NCI-H2081 (cell line): ENCODE data around the gene MIXL1.
"Not testable (repeated sequence)": the region's sequence is repeated elsewhere in the genome, so short reads cannot be mapped to it uniquely, and the experiment has no call there.

ENCODE experiments used
- DNase-seq, 2 experiments: peaks; one replicate each; lab custom pipeline; 2025; lab: John Stamatoyannopoulos, UW

The MIXL1 gene

GRCh38 chr1:226223157-226223785, at the start of gene MIXL1:
TSS of gene MIXL1 (plus strand) at chr1:226223664. CDS start at chr1:226223682, 18 bp downstream.
- no peak for DNase-seq

GRCh38 chr1:226176870-226177269, 46.6 kb upstream of the MIXL1 start:
- DNase-seq = no peak

- DNase-seq = no peak
These were observed 41.3 kb upstream of the MIXL1 start for GRCh38 chr1:226181996-226182714.

- DNase-seq = no peak
These were observed 38.1 kb upstream of the MIXL1 start for GRCh38 chr1:226185141-226186036.

GRCh38 chr1:226186124-226187018, 37.1 kb upstream of the MIXL1 start, which contains the start of gene ACBD3:
TSS of gene ACBD3 (minus strand) at chr1:226186741. CDS start at chr1:226186675, 66 bp downstream.
- peak; percentile 88 to 93 for DNase-seq

- DNase-seq = no peak
These were observed 36.5 kb upstream of the MIXL1 start for GRCh38 chr1:226187019-226187322.

- no peak for DNase-seq
These were observed 36.1 kb upstream of the MIXL1 start for GRCh38 chr1:226187380-226187779.

GRCh38 chr1:226195144-226195543, 28.3 kb upstream of the MIXL1 start:
- DNase-seq = no peak

GRCh38 chr1:226199971-226200370, 23.5 kb upstream of the MIXL1 start:
- no peak for DNase-seq

GRCh38 chr1:226201029-226201593, 22.4 kb upstream of the MIXL1 start:
- no peak for DNase-seq

GRCh38 chr1:226202246-226202645, 21.2 kb upstream of the MIXL1 start:
- no peak for DNase-seq

GRCh38 chr1:226202666-226203065, 20.8 kb upstream of the MIXL1 start:
- not testable (repeated sequence) for DNase-seq

GRCh38 chr1:226203240-226203639, 20.2 kb upstream of the MIXL1 start:
- no peak for DNase-seq

GRCh38 chr1:226203655-226204054, 19.8 kb upstream of the MIXL1 start:
- DNase-seq = no peak

- DNase-seq = no peak
These were observed 19.3 kb upstream of the MIXL1 start for GRCh38 chr1:226204198-226204597.

- no peak for DNase-seq
These were observed 16.4 kb upstream of the MIXL1 start for GRCh38 chr1:226207048-226207447.

GRCh38 chr1:226209307-226210059, 14.0 kb upstream of the MIXL1 start:
- DNase-seq = no peak

GRCh38 chr1:226210571-226211176, 12.8 kb upstream of the MIXL1 start:
- DNase-seq = no peak

GRCh38 chr1:226211181-226211821, 12.2 kb upstream of the MIXL1 start:
- no peak for DNase-seq

GRCh38 chr1:226212545-226212944, 10.9 kb upstream of the MIXL1 start:
- DNase-seq = no peak
